PFSK-1 (cell line): Measurements from ENCODE around the gene C11orf71.

Experiments used
- FOXP2 ChIP-seq: optimal IDR thresholded peaks from 2 replicates; pipeline ENCODE3; 2011; ENCODE audit warnings: borderline replicate concordance, control low read depth, inconsistent platforms; ENCODE audit not compliant: insufficient read depth; ENCODE audit errors: extremely low read length, extremely low read depth
- POLR2AphosphoS5 ChIP-seq: IDR thresholded peaks from 2 replicates; pipeline ENCODE4 v1.6.1; 2012; ENCODE audit warnings: low read depth, mild to moderate bottlenecking, control low read depth, low read length, moderate library complexity
- SIN3A ChIP-seq: IDR thresholded peaks from 2 replicates; pipeline ENCODE4 v1.6.1; 2012; ENCODE audit warnings: mild to moderate bottlenecking, low read length, moderate library complexity, borderline replicate concordance; ENCODE audit not compliant: insufficient read depth
- TAF1 ChIP-seq: IDR thresholded peaks from 2 replicates; pipeline ENCODE4 v1.6.1; 2012; ENCODE audit warnings: low read length, control low read depth, borderline replicate concordance; ENCODE audit not compliant: insufficient read depth
- TF ChIP-seq, protein P1 (sequence below), 2 experiments: IDR thresholded peaks; 2 replicates each; pipeline versions ENCODE4 v1.6.1 to v1.8.0; 2011 to 2012; ENCODE audit warnings: low read depth in 2 of 2, low read length in 2 of 2, control low read depth in 1 of 2, inconsistent platforms in 1 of 2, mild to moderate bottlenecking in 1 of 2, moderate library complexity in 1 of 2; ENCODE audit not compliant: insufficient read depth in 1 of 2

Gene C11orf71

DNA sequence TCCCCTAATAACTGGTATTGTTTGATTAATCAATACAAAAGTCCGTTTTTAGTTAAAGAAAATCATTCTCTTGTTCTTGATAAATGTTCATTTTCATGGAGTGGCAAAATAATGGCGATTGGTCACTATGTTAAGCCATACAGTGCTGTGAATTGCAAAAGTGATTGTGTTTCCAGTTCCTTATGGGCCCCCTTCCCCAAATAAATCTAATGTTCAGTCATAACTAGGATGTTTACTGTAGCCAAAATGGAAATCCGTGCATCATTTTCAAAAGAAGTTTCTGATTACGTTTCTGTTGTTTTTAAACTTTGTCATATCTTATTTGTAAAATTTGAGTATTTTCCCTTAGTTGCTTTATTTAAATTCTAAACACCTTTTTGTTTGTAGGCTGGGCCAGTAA is 1.0 kb upstream of the C11orf71 start:
- no peak for TF ChIP-seq TAF1
- no peak for TF ChIP-seq FOXP2
- TF ChIP-seq, protein P1, sequence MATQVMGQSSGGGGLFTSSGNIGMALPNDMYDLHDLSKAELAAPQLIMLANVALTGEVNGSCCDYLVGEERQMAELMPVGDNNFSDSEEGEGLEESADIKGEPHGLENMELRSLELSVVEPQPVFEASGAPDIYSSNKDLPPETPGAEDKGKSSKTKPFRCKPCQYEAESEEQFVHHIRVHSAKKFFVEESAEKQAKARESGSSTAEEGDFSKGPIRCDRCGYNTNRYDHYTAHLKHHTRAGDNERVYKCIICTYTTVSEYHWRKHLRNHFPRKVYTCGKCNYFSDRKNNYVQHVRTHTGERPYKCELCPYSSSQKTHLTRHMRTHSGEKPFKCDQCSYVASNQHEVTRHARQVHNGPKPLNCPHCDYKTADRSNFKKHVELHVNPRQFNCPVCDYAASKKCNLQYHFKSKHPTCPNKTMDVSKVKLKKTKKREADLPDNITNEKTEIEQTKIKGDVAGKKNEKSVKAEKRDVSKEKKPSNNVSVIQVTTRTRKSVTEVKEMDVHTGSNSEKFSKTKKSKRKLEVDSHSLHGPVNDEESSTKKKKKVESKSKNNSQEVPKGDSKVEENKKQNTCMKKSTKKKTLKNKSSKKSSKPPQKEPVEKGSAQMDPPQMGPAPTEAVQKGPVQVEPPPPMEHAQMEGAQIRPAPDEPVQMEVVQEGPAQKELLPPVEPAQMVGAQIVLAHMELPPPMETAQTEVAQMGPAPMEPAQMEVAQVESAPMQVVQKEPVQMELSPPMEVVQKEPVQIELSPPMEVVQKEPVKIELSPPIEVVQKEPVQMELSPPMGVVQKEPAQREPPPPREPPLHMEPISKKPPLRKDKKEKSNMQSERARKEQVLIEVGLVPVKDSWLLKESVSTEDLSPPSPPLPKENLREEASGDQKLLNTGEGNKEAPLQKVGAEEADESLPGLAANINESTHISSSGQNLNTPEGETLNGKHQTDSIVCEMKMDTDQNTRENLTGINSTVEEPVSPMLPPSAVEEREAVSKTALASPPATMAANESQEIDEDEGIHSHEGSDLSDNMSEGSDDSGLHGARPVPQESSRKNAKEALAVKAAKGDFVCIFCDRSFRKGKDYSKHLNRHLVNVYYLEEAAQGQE (IDR thresholded peaks at IDR 0.05; ENCODE audit: insufficient read depth in 1 of 2, low read depth in 2 of 2, low read length in 2 of 2) = no peak

DNA sequence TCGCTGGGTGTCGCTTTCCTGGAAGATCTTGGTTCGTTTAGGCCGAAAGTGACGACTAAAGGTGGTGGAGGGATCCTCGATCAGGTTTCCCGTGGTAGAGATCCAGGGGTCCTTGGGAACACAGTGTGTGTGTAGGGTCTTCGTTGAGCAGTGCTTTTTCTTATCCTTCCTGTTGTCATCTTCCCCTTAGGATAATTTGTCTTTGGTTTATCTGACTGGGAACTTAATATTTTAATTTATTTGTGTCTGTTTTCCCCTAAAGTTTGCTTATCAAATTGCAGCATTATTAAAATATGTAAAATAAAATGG is 558 bp upstream of the C11orf71 start:
- TF ChIP-seq TAF1 (no peak), FOXP2 (no peak), POLR2AphosphoS5 (no peak), SIN3A (no peak)
- TF ChIP-seq, protein P1 (IDR thresholded peaks at IDR 0.05; ENCODE audit: insufficient read depth in 1 of 2, low read depth in 2 of 2, low read length in 2 of 2) = no peak

DNA sequence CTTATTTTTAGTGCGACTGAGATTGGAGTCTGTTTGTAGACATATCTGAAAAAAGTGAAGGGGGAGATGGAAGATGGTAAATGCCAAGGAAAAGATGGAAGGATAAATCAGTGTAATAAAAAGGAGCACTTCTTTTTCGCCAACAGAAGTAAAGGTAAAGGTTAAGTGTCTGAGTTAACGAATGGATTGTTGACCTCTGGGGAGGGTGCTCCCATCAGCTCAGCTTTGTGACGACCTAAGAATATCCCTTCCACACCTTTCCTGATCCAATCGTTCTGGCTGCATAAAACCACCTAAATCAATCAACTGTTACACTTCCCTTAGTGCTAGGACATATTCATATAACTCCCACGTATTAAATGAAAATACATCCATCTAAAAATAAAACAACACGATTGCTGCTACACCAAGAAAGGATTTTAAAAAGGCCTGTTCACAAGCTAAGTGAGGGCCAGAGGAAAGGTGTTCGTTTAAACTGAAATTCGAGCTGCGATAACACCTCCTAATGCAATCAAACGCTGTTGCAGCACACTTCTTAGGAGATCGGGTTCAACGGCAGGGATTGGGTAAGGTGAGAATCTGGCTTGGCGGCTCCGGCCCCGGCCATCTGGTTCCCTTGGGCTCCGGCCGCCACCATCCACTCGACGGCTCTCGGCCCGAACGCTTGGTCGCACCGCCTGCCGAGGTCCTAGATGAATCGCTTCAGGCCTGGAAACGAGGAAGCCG is 658 bp downstream of the C11orf71 start:
- TF ChIP-seq, protein P1 (IDR thresholded peaks at IDR 0.05; ENCODE audit: insufficient read depth in 1 of 2, low read depth in 2 of 2, low read length in 2 of 2) = no peak
- TF ChIP-seq POLR2AphosphoS5 (no peak), FOXP2 (no peak), SIN3A (no peak), TAF1 (no peak)

DNA sequence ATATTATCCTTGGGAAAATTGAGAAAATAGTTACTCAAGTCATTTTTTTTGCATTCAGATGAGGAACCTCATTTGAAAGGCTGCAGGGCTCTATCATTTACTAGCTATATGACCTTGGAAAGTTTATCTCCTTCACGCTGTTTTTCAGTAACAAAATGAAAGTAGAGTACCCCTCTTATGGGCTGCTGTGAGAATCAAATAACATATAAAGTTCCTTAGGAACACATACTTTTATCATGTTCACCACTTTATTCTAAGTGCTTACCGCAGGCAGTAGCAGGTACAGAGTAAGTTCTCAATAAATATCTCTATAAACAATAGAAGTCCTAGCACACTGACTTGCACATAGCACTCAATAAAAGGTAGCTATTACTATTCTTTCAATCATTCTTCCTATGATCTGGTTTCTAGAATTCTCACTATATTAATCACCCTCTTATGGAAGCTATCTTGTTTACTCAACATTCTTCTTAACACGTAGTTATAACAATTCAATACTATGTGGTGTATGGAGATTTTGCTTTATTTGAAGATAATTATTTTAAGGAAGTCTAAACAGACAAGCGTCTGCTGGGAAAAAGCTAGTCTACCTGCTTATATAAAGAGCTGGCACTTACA is 1.9 kb downstream of the C11orf71 start:
- no peak for TF ChIP-seq FOXP2
- no peak for TF ChIP-seq SIN3A
- TF ChIP-seq, protein P1 (IDR thresholded peaks at IDR 0.05; ENCODE audit: insufficient read depth in 1 of 2, low read depth in 2 of 2, low read length in 2 of 2) = no peak
- no peak for TF ChIP-seq POLR2AphosphoS5
- TF ChIP-seq TAF1 = no peak

DNA sequence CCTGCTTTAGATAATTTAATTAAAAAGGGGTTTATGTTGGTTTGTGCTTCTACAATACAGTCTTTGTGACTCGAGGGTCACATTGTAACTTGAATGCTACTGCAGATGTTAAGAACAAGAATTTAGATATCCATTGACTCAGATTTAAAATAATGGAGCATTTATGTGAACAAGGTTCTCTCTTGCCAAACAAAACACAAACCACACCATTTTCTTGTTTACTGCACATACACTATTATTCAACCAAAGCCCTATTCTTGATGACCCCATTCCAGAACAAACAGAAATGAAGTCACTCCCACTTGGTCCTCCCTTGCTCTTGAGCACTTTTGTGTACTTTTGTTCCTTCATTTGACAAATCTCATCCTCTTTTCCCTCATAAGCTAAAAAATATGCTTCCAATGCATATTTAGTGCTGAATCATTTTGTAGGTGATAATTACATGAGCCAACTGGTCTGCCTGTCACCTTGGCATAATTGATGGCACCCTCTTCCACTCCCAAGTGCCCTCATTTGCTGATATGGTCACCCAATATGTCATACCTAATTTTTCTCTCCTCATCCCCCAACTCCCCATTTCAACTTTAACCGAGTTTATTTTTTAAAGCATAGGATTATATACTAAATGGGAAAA is 2.8 kb downstream of the C11orf71 start:
- TF ChIP-seq TAF1 = no peak
- TF ChIP-seq SIN3A = no peak
- no peak for TF ChIP-seq FOXP2
- TF ChIP-seq POLR2AphosphoS5 = no peak
- TF ChIP-seq, protein P1 (IDR thresholded peaks at IDR 0.05; ENCODE audit: insufficient read depth in 1 of 2, low read depth in 2 of 2, low read length in 2 of 2) = no peak
